ENCODE results near the gene LEP. TPM values are rescaled to one million over a fixed set of nuclear protein-coding genes. Genes with fewer than 3 reads are reported as not detected.

LEP gene
- total RNA-seq, 2 experiments from 2014 or later = not detected

- Histone ChIP-seq H3K4me2 (ENCODE audit: low read length) (no peak overlapping the region), H3K9me2 (ENCODE audit: insufficient read depth, low read length) (no peaks in the 10 kb centered on the region), H3K4me3 (ENCODE audit: low read depth, low read length, poor library complexity, severe bottlenecking) (no peak overlapping the region), H2AFZ (ENCODE audit: low read length) (no peak overlapping the region), H4K20me1 (ENCODE audit: insufficient read depth, low read length) (no peaks in the 10 kb centered on the region), H3K27ac (ENCODE audit: low read depth, low read length, poor library complexity, severe bottlenecking) (no peak overlapping the region), H3K79me2 (ENCODE audit: insufficient read depth, low read depth, low read length) (no peaks in the 10 kb centered on the region), H3K9me3 (ENCODE audit: low read length) (no peaks in the 10 kb centered on the region), H3K4me1 (ENCODE audit: insufficient read depth, low read length, poor library complexity, severe bottlenecking) (no peaks in the 10 kb centered on the region), H3K36me3 (ENCODE audit: insufficient read depth, low read length) (no peaks in the 10 kb centered on the region)
- no peak for DNase-seq (ENCODE audit: low spot score)
- TF ChIP-seq CTCF (conservative IDR thresholded peaks at IDR 0.05; ENCODE audit: low read length) (no peak), EZH2phosphoT487 (IDR thresholded peaks at IDR 0.05; ENCODE audit: borderline replicate concordance, low read depth, low read length) (no peak)
- no TSS peak for BruUV-seq (replicated peaks)
- ChIA-PET CTCF (ENCODE audit: unreplicated experiment) (no interaction called here), POLR2A (no interaction called here)
- intact Hi-C loops (cut with micrococcal nuclease; ENCODE audit: unreplicated experiment) = no loop called here
These were observed 25.4 kb downstream of the LEP start for GRCh38 chr7:128266529-128266882.

DNA sequence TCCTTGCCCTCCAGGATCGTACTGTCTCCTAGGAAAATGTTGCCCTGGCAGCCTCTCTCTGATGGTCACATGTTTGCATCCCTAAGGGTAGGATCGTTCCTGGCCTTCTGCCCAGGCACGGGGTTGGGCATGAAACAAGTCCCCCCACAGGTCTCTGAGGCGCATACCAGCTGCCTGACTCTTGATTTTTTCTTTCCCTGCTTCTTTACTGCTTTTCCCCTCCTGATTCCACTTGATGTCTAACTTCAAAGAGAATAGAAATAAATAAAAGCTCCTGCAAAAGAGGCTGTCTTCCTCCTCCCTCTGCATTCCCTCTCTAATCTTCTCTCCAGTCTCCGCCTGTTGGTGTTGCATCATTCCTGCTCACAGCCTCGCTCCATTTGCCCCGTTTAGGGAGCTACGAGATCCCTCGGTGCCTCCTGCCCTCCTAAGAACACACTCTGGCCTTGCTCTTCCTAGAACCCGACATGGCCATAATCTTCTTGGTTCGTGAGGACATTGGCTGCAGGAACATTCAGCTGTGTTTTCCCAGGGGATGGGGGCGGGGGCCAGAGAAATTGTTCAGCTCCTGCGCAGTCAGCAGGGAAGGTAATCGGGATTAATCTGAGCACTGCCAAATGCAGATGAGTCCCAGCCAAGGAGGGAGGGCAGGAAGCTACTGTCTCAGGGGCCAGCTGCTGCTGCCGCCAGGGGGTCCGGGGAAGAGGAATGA is 26.0 kb downstream of the LEP start:
- Histone ChIP-seq H4K20me1 (ENCODE audit: insufficient read depth, low read length) (no peaks in the 10 kb centered on the region), H3K4me2 (ENCODE audit: low read length) (no peak overlapping the region), H3K79me2 (ENCODE audit: insufficient read depth, low read depth, low read length) (no peaks in the 10 kb centered on the region), H3K27ac (ENCODE audit: low read depth, low read length, poor library complexity, severe bottlenecking) (no peak overlapping the region), H3K4me3 (ENCODE audit: low read depth, low read length, poor library complexity, severe bottlenecking) (no peak overlapping the region), H3K9me3 (ENCODE audit: low read length) (no peaks in the 10 kb centered on the region), H3K36me3 (ENCODE audit: insufficient read depth, low read length) (no peaks in the 10 kb centered on the region), H3K4me1 (ENCODE audit: insufficient read depth, low read length, poor library complexity, severe bottlenecking) (no peaks in the 10 kb centered on the region), H3K9me2 (ENCODE audit: insufficient read depth, low read length) (no peaks in the 10 kb centered on the region), H2AFZ (ENCODE audit: low read length) (no peak overlapping the region)
- DNase-seq (ENCODE audit: low spot score) = no peak
- CTCF ChIA-PET (ENCODE audit: unreplicated experiment) = no interaction called here
- no peak for TF ChIP-seq CTCF (conservative IDR thresholded peaks at IDR 0.05; ENCODE audit: low read length)
- no peak for TF ChIP-seq EZH2phosphoT487 (IDR thresholded peaks at IDR 0.05; ENCODE audit: borderline replicate concordance, low read depth, low read length)
- intact Hi-C loops (cut with micrococcal nuclease; ENCODE audit: unreplicated experiment) = no loop called here
- no TSS peak for BruUV-seq (replicated peaks)
- POLR2A ChIA-PET = interaction anchor here (0.6 kb wide), 1 partner anchor 1268 kb away, joined by 4 read pairs; no protein-coding TSS in a partner anchor

- TF ChIP-seq EZH2phosphoT487 (IDR thresholded peaks at IDR 0.05; ENCODE audit: borderline replicate concordance, low read depth, low read length) = no peak
- no peak for TF ChIP-seq CTCF (conservative IDR thresholded peaks at IDR 0.05; ENCODE audit: low read length)
- ChIA-PET CTCF (ENCODE audit: unreplicated experiment) (no interaction called here), POLR2A (interaction anchor here (0.6 kb wide), 1 partner anchor 1268 kb away, joined by 4 read pairs; no protein-coding TSS in a partner anchor)
- H3K4me1 ChIP-seq (ENCODE audit: insufficient read depth, low read length, poor library complexity, severe bottlenecking) = no peaks in the 10 kb centered on the region
- no peak overlapping the region for H2AFZ ChIP-seq (ENCODE audit: low read length)
- BruUV-seq (replicated peaks) = no TSS peak
- H3K27ac ChIP-seq (ENCODE audit: low read depth, low read length, poor library complexity, severe bottlenecking) = no peak overlapping the region
- H3K4me2 ChIP-seq (ENCODE audit: low read length) = no peak overlapping the region
- no peaks in the 10 kb centered on the region for H3K36me3 ChIP-seq (ENCODE audit: insufficient read depth, low read length)
- H3K9me3 ChIP-seq (ENCODE audit: low read length) = no peaks in the 10 kb centered on the region
- intact Hi-C loops (cut with micrococcal nuclease; ENCODE audit: unreplicated experiment) = no loop called here
- no peak overlapping the region for H3K4me3 ChIP-seq (ENCODE audit: low read depth, low read length, poor library complexity, severe bottlenecking)
- no peaks in the 10 kb centered on the region for H3K9me2 ChIP-seq (ENCODE audit: insufficient read depth, low read length)
- no peaks in the 10 kb centered on the region for H4K20me1 ChIP-seq (ENCODE audit: insufficient read depth, low read length)
- DNase-seq (ENCODE audit: low spot score) = no peak
- H3K79me2 ChIP-seq (ENCODE audit: insufficient read depth, low read depth, low read length) = no peaks in the 10 kb centered on the region
These were observed 26.5 kb downstream of the LEP start for GRCh38 chr7:128267595-128267924.

All from OCI-LY7 (cell line).